Endothelial cell (in vitro differentiated cells): Measurements from ENCODE around the gene NTN1. TPM values are rescaled to one million over a fixed set of nuclear protein-coding genes. Genes with fewer than 3 reads are reported as not detected.
A peak's percentile ranks its signal among the peaks of the same experiment; 100 is the strongest.

Experiments used
- DNase-seq: peaks from one replicate; pipeline ENCODE4 v3.0.0; 2021; ENCODE audit warnings: low spot score
- H3K27ac Mint-ChIP-seq: one replicate; pipeline ENCODE4 v1.8.0; 2021; ENCODE audit warnings: mixed read lengths, inconsistent platforms; ENCODE audit not compliant: unreplicated experiment
- H3K27me3 Mint-ChIP-seq: one replicate; pipeline ENCODE4 v1.8.0; 2021; ENCODE audit warnings: mild to moderate bottlenecking, moderate library complexity, mixed read lengths, inconsistent platforms; ENCODE audit not compliant: unreplicated experiment
- H3K36me3 Mint-ChIP-seq: one replicate; pipeline ENCODE4 v1.8.0; 2021; ENCODE audit warnings: mild to moderate bottlenecking, low read depth, mixed read lengths, inconsistent platforms; ENCODE audit not compliant: unreplicated experiment
- H3K4me1 Mint-ChIP-seq: one replicate; pipeline ENCODE4 v1.8.0; 2021; ENCODE audit warnings: mild to moderate bottlenecking, mixed read lengths, inconsistent platforms; ENCODE audit not compliant: unreplicated experiment
- H3K4me3 Mint-ChIP-seq: one replicate; pipeline ENCODE4 v1.8.0; 2021; ENCODE audit warnings: mild to moderate bottlenecking, mixed read lengths, inconsistent platforms; ENCODE audit not compliant: unreplicated experiment
- H3K9me3 Mint-ChIP-seq: one replicate; pipeline ENCODE4 v1.8.0; 2021; ENCODE audit warnings: mixed read lengths, inconsistent platforms; ENCODE audit not compliant: unreplicated experiment
- CTCF ChIP-seq: fragments of 200-600 bp; sonication (generic); IDR thresholded peaks from one replicate; pipeline ENCODE4 v1.5.0; 2021; ENCODE audit warnings: antibody characterized with exemption; ENCODE audit not compliant: unreplicated experiment
- total RNA-seq: library from RNA; stranded (reverse); fragmentation: NEBNext Ultra II Directional; extraction: Animal tissue kit (Norgen Biotek cat#: 25700); gene quantifications from one replicate; pipeline ENCODE4 v1.2.1, GENCODE V29; 2021; ENCODE audit not compliant: unreplicated experiment

The NTN1 gene
- total RNA-seq, 1 donor from 2014 or later: 6.6 TPM

- Mint-ChIP-seq H3K27me3 (no peaks in the 10 kb centered on the region), H3K4me1 (peaks cover 15% of the 10 kb centered on the region), H3K36me3 (no peaks in the 10 kb centered on the region), H3K4me3 (no peak overlapping the region), H3K27ac (no peak overlapping the region), H3K9me3 (no peaks in the 10 kb centered on the region)
- DNase-seq: no peak
- TF ChIP-seq CTCF: no peak
Observed at GRCh38 chr17:9158544-9159452, 137.5 kb downstream of the NTN1 start.

GRCh38 chr17:9162275-9162985 lies 141.1 kb downstream of the NTN1 start:
- no peak for DNase-seq
- peaks cover 12% of the 10 kb centered on the region for H3K4me1 Mint-ChIP-seq
- H3K9me3 Mint-ChIP-seq: no peaks in the 10 kb centered on the region
- no peaks in the 10 kb centered on the region for H3K27me3 Mint-ChIP-seq
- H3K4me3 Mint-ChIP-seq: no peak overlapping the region
- H3K36me3 Mint-ChIP-seq: no peaks in the 10 kb centered on the region
- no peak overlapping the region for H3K27ac Mint-ChIP-seq
- TF ChIP-seq CTCF: peak; percentile 23

- H3K27me3 Mint-ChIP-seq: peaks cover 3% of the 10 kb centered on the region
- peaks cover 11% of the 10 kb centered on the region for H3K4me1 Mint-ChIP-seq
- H3K9me3 Mint-ChIP-seq: no peaks in the 10 kb centered on the region
- H3K4me3 Mint-ChIP-seq: no peak overlapping the region
- no peak overlapping the region for H3K27ac Mint-ChIP-seq
- no peak for DNase-seq
- H3K36me3 Mint-ChIP-seq: no peaks in the 10 kb centered on the region
- TF ChIP-seq CTCF: no peak
Observed at GRCh38 chr17:9166788-9167187, 145.5 kb downstream of the NTN1 start.

- Mint-ChIP-seq H3K27me3 (peaks cover 3% of the 10 kb centered on the region), H3K4me3 (no peak overlapping the region), H3K27ac (no peak overlapping the region), H3K9me3 (no peaks in the 10 kb centered on the region), H3K4me1 (peaks cover 12% of the 10 kb centered on the region), H3K36me3 (no peaks in the 10 kb centered on the region)
- no peak for DNase-seq
- no peak for TF ChIP-seq CTCF
Observed at GRCh38 chr17:9167379-9167778, 146.1 kb downstream of the NTN1 start.

GRCh38 chr17:9169116-9169515 lies 147.8 kb downstream of the NTN1 start:
- no peaks in the 10 kb centered on the region for H3K36me3 Mint-ChIP-seq
- peaks cover 3% of the 10 kb centered on the region for H3K27me3 Mint-ChIP-seq
- H3K9me3 Mint-ChIP-seq: no peaks in the 10 kb centered on the region

More at GRCh38 chr17:9169116-9169515, 147.8 kb downstream of the NTN1 start:
- Mint-ChIP-seq H3K4me1 (peaks cover 13% of the 10 kb centered on the region), H3K27ac (no peak overlapping the region), H3K4me3 (no peak overlapping the region)
- DNase-seq: no peak
- TF ChIP-seq CTCF: no peak
